ENCODE results near the gene ACACB.

DNA sequence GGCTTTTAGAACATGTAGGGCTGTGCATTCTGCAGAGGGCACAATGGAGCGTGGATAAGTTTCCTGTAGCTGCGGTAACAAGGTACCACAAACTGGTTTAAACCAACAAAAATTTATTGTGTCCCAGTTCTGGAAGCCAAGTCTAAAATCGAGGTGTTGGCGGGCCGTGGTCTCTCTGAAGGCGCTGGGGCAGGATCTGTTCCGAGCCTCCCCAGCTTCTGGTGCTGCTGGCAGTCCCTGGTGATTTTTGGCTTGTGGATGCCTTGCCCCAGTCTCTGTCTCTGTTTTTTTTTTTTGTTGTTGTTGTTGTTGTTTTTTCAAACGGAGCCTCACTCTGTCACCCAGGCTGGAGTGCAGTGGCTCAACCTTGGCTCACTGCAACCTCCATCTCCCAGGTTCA lies 77.5 kb downstream of the ACACB start:
- no peak for TF ChIP-seq GATA2 (IDR thresholded peaks at IDR 0.05; ENCODE audit: low read depth, low read length)
- no peak for TF ChIP-seq GATA3 (IDR thresholded peaks at IDR 0.05; ENCODE audit: low read depth, low read length)

Data from SH-SY5Y (cell line).